ENCODE data around the gene LACTBL1. TPM values are rescaled to one million over a fixed set of nuclear protein-coding genes. Genes with fewer than 3 reads are reported as not detected.
A peak's percentile ranks its signal among the peaks of the same experiment; 100 is the strongest.

Gene LACTBL1
- total RNA-seq, 1 experiment from 2014 or later = not detected

- no peak overlapping the region for H2AK5ac ChIP-seq (ENCODE audit: insufficient read length, low read length)
- H3K4me2 ChIP-seq (ENCODE audit: insufficient read depth, insufficient read length, low read length) = no peak overlapping the region
- no peak overlapping the region for H2BK5ac ChIP-seq (ENCODE audit: insufficient read length, low read length)
- no peaks in the 10 kb centered on the region for H3K9me3 Mint-ChIP-seq
- H3K27me3 ChIP-seq (ENCODE audit: insufficient read depth, low read length) = no peaks in the 10 kb centered on the region
- H3T11ph ChIP-seq (ENCODE audit: low read length) = no peak overlapping the region
- H2BK12ac ChIP-seq (ENCODE audit: insufficient read length, low read depth, low read length) = no peak overlapping the region
- H3K4ac ChIP-seq (ENCODE audit: low read depth, low read length) = no peak overlapping the region
- no peak overlapping the region for H3K56ac ChIP-seq (ENCODE audit: insufficient read length, low read depth, low read length)
- no peaks in the 10 kb centered on the region for H3K79me1 ChIP-seq (ENCODE audit: insufficient read depth, low read depth, low read length, poor library complexity, severe bottlenecking)
- no peaks in the 10 kb centered on the region for H3K4me1 ChIP-seq (ENCODE audit: insufficient read depth, low read length)
- H3K9me3 ChIP-seq (ENCODE audit: control insufficient read depth, low read depth, low read length) = no peaks in the 10 kb centered on the region
- 0 out of 7 replicates have a peak overlapping the region, but pooled peaks of 1 of the 3 experiments have one; percentile 15 for H3K27ac Mint-ChIP-seq
- no peak overlapping the region for H2BK120ac ChIP-seq (ENCODE audit: low read depth, low read length, poor library complexity, severe bottlenecking)
- no peak overlapping the region for H3K27ac ChIP-seq (ENCODE audit: insufficient read length, low read depth, low read length)
- H3K36me3 Mint-ChIP-seq (ENCODE audit: insufficient read depth in 1 of 3, low read depth in 3 of 3) = no peaks in the 10 kb centered on the region
- no peaks in the 10 kb centered on the region for H3K23me2 ChIP-seq (ENCODE audit: insufficient read length, low read depth, low read length, poor library complexity, severe bottlenecking)
- no peaks in the 10 kb centered on the region for H4K20me1 ChIP-seq (ENCODE audit: control insufficient read depth, insufficient read depth, insufficient read length)
- TF ChIP-seq CTCF (conservative IDR thresholded peaks at IDR 0.05) = no peak
- H3K23ac ChIP-seq (ENCODE audit: insufficient read length, low read depth, low read length) = no peak overlapping the region
- no peak overlapping the region for H3K4me3 Mint-ChIP-seq
- DNase-seq = no peak
- no peak overlapping the region for H3K18ac ChIP-seq (ENCODE audit: insufficient read length, low read depth, low read length)
- no peaks in the 10 kb centered on the region for H3K4me1 Mint-ChIP-seq
- no peak overlapping the region for H2BK15ac ChIP-seq (ENCODE audit: low read depth, low read length)
- H2BK20ac ChIP-seq (ENCODE audit: low read depth, low read length, poor library complexity, severe bottlenecking) = no peak overlapping the region
- no peak overlapping the region for H4K5ac ChIP-seq (ENCODE audit: insufficient read length, low read depth, low read length)
- no peak overlapping the region for H4K91ac ChIP-seq (ENCODE audit: insufficient read length, low read depth, low read length)
- WGBS (ENCODE audit: extremely low coverage, insufficient read length, low lambda C conversion rate) = no CpG with 5 or more reads among the region's 11 CpGs
- no peak overlapping the region for H3K14ac ChIP-seq (ENCODE audit: insufficient read depth, low read length)
- H3K27me3 Mint-ChIP-seq (ENCODE audit: low read depth) = no peaks in the 10 kb centered on the region; the same call in 1 of the 2 replicates
- no peak overlapping the region for H4K8ac ChIP-seq (replicated peaks; ENCODE audit: insufficient read length, low read depth, low read length)
- no peaks in the 10 kb centered on the region for H3K79me2 ChIP-seq (ENCODE audit: insufficient read depth, low read length)
- no peak overlapping the region for H3K9ac ChIP-seq (ENCODE audit: extremely low read depth, insufficient read length, low read length)
- no peak overlapping the region for H2AFZ ChIP-seq (ENCODE audit: low read length)
Measured at GRCh38 chr1:22908880-22909426, 63.7 kb downstream of the LACTBL1 start.
